Astrocyte of the cerebellum (primary cell): ENCODE data around the gene VSTM2L.

Experiments
- DNase-seq: peaks from one replicate; pipeline ENCODE4 v3.0.0-alpha.2; 2011; ENCODE audit warnings: low read depth
- H3K4me3 ChIP-seq: 2 replicates; pipeline ENCODE4 v1.5.1; 2011; ENCODE audit warnings: mild to moderate bottlenecking, low read depth, low read length, moderate library complexity
- in situ Hi-C: cut with HindIII; loops from 2 replicates; pipeline ENCODE4 v1.10.0; 2017; ENCODE audit warnings: low sequenced_read_pairs
- TF ChIP-seq, protein P1 (sequence below): IDR thresholded peaks from 2 replicates; pipeline ENCODE4 v1.5.1; 2012; ENCODE audit warnings: low read length, low read depth, moderate library complexity, mild to moderate bottlenecking; ENCODE audit errors: missing control alignments

Gene VSTM2L

DNA sequence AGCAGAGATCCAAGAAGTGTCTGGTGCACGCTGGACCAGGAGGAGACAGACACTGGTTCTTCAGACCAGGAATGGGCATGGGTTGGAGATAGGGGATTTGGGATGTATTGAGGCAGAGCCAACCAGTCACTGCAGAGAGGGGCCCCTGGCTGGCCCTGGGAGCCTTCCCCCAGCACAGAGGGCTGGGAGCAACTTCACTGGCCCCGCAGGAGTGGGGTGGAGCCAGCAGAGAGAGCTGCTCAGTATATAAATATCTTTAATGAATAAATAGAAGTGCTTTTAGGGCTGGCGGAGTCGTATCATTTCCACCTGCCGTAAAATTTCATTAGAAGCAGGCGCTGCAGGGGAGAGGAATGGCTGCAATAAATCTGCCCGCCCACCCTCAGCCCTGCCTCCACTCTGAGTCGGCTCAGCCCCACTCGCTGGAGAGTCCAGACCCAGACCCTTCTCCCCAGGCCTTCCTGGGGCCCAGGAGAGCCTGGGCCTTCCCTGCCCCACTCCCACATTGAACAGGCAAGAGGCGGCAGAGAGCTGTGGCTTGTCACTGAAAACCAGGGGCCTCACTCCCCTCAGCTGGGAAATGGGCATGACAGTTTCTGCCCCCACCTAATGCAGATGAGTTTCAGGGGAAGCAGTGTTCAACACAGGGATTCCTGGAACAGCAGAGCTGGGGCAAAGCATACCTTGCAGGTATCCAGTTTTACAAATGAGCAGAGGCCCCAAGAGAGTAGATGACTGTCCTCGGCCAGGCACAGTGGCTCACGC, 23.9 kb upstream of the VSTM2L start:
- in situ Hi-C loops = loop anchor here (5.0 kb wide), 1 partner anchor 37 kb away; no protein-coding TSS in a partner anchor
- DNase-seq = no peak
- H3K4me3 ChIP-seq = no peak overlapping the region
- TF ChIP-seq, protein P1, sequence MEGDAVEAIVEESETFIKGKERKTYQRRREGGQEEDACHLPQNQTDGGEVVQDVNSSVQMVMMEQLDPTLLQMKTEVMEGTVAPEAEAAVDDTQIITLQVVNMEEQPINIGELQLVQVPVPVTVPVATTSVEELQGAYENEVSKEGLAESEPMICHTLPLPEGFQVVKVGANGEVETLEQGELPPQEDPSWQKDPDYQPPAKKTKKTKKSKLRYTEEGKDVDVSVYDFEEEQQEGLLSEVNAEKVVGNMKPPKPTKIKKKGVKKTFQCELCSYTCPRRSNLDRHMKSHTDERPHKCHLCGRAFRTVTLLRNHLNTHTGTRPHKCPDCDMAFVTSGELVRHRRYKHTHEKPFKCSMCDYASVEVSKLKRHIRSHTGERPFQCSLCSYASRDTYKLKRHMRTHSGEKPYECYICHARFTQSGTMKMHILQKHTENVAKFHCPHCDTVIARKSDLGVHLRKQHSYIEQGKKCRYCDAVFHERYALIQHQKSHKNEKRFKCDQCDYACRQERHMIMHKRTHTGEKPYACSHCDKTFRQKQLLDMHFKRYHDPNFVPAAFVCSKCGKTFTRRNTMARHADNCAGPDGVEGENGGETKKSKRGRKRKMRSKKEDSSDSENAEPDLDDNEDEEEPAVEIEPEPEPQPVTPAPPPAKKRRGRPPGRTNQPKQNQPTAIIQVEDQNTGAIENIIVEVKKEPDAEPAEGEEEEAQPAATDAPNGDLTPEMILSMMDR = no peak

DNA sequence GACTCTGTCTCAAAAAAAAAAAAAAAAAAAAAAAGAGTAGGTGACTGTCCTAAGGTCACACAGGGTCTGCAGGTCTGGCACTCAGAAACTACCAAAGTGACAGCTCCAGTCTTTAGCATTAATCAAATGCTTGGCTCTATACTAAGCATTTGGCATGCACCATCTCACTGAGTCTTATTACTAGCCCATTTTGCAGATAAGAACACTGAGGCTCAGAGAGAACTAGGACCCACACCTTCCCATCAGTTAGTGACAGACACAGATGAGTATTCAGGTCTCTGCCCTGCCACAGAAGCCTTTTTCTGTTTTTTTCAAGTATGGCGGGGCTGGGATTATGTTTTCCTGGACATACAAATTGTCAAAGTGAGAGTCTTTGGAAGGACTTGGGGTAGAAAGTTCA, 23.1 kb upstream of the VSTM2L start:
- TF ChIP-seq, protein P1 = no peak
- in situ Hi-C loops = loop anchor here (5.0 kb wide), 1 partner anchor 38 kb away; no protein-coding TSS in a partner anchor
- DNase-seq = no peak
- no peak overlapping the region for H3K4me3 ChIP-seq

DNA sequence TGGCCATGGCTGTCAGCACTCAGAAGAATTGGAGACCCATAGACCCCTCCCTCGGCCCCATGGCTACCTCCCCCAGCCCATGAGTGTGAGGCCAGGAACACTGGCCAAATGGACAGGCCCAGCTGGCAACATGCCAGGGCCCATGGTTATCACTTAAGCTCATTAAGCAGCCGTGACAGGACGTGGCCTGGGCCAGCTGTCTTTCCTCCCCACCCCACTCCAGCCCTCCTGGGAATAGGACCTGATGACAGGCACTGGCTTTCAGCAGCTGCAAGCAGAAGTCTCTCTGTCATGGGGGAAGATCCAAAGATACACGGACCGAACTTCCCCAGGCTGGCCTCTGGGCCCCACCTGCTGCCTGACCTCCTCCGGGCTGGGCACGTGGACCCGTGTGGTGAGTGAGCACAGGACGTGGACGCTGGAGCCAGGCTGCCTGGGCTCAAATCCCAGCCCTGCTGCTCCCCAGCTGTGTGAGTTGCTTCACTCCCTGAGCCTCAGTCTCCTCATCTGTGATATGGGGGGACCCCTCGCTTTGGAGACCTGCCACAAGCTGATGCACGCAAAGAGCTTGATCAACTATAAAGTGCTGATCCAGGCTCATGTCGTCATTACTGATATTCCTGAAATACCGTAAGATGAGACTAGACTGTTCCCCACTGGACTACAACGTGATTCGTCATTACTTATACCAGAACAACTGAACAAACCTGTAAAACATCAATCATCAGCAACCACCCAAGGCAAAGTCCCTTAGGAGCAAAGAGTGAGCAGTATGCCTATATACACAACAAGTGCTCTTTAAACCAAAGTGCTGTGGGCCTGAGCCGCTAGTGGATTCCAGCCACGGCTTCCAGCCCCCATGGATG, 22.0 kb upstream of the VSTM2L start:
- H3K4me3 ChIP-seq = no peak overlapping the region
- DNase-seq = no peak
- TF ChIP-seq, protein P1 = no peak
- in situ Hi-C loops = no loop called here

DNA sequence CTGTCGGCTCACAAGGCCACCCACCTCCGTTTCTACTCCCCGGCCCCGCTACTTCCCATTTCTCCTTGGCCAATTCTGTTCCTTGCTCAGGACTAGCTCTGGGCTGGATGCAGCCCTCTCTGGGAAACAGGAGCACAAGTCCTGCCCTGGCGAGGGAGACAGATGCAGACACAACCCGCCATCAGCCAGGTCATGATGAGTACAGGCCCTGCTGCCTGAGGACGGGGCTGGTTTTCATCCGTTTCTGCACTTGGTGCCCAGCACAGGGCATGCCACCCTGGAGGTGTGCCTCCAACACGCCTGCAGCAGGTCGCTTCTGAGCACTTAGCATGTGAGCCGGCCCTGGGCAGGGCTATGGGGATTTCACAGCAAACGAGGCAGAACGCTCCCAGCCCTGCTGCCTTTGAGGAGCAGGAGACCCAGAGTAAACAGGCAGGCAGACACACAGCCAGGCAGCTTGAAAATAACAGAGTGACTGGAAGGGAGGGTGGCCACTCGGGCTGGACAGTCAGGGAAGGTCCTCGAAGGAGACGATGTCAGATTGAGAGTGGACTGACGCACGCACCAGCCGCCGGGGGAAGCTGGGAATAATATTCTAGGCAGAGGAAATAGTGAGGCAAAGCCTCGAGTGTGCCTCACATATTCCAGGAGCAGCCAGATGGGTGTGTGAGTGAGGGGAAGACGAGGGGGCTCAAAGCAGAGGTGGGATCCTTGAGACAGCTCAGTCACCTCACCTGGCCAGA, 21.2 kb upstream of the VSTM2L start:
- no peak for DNase-seq
- TF ChIP-seq, protein P1 = no peak
- in situ Hi-C loops = no loop called here
- H3K4me3 ChIP-seq = no peak overlapping the region

DNA sequence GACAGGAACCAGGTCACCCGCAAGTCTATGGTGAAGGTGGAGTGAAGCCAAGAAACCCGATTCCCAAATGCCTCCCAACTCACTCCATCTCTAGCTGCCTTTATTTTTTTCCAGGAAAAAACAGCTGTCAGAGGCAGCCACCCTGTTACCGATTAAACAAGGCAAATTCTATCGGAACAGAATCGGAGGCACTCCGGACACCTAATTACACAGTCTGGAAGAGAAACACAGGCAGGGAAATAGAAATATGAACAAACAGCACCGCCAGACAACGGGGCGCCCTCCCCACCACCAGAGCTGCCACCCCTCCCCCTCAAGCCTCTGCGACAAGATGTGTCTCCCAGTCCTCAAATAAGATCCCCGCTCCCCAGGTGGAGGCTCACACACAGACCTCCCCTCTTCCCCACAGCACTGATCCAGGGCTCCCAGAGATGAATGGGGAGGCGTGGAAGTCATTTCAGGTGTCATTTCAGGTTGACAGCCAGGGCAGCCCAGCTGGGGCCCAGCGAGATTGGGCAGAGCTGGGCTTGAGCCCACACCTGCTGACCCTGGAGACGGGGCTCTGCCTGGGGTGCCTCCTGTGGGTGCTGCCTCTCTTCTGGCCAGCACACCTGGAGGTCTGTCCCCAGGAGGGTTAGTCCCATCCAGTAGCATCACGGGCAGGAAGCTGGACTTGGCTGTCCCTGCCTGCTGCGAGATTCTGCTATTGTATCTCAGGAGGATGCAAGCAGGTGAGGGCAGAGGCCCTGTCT, 19.8 kb upstream of the VSTM2L start:
- TF ChIP-seq, protein P1 = no peak
- no peak for DNase-seq
- H3K4me3 ChIP-seq = no peak overlapping the region
- in situ Hi-C loops = no loop called here

DNA sequence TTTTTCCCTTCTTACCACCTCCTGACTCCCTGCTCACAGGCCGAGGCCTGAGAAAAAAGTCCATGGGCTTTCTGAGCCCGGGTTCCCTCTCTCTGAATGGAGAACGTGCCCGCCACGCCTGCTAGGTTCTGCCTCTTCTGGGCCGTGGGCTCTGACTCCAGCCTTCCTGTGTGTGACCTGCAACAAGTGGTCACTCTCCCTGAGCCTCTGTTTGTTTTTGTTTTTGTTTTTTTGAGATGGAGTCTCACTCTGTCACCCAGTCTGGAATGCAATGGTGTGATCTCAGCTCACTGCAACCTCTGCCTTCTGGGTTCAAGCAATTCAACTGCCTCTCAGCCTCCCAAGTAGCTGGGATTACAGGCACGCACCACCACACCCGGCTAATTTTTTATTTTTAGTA, 17.9 kb upstream of the VSTM2L start:
- in situ Hi-C loops = no loop called here
- no peak overlapping the region for H3K4me3 ChIP-seq
- no peak for DNase-seq
- TF ChIP-seq, protein P1 = no peak
